C4-2B (cell line): ENCODE data around the gene ATP1B1.

Experiments used
- ZFX ChIP-seq: fragments of 450-650 bp; IDR thresholded peaks from 2 replicates; pipeline ENCODE4 v1.6.1; 2017
- TF ChIP-seq, protein P1 (sequence below): fragments of 450-650 bp; conservative IDR thresholded peaks from 2 replicates; pipeline ENCODE4 v1.5.1; 2017; ENCODE audit warnings: mild to moderate bottlenecking

DNA sequence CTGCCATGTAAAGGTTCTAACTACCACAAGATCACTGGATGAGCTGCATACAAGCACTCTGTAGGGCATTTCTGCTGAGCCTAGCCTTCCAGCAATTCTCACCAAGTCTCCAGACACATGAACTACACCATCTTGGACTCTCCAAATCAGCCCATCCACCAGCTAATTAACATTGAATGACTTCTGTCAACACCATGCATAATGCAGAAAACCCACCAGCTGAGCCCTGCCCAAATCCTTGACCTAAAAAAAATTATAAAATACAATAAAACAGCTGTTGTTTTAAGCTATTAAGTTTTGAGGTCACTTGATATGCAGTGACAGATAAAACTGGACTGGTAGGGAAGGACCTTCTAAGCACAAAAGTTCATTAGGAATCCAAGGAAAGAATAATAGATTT, 44.3 kb upstream of the ATP1B1 start:
- TF ChIP-seq, protein P1, sequence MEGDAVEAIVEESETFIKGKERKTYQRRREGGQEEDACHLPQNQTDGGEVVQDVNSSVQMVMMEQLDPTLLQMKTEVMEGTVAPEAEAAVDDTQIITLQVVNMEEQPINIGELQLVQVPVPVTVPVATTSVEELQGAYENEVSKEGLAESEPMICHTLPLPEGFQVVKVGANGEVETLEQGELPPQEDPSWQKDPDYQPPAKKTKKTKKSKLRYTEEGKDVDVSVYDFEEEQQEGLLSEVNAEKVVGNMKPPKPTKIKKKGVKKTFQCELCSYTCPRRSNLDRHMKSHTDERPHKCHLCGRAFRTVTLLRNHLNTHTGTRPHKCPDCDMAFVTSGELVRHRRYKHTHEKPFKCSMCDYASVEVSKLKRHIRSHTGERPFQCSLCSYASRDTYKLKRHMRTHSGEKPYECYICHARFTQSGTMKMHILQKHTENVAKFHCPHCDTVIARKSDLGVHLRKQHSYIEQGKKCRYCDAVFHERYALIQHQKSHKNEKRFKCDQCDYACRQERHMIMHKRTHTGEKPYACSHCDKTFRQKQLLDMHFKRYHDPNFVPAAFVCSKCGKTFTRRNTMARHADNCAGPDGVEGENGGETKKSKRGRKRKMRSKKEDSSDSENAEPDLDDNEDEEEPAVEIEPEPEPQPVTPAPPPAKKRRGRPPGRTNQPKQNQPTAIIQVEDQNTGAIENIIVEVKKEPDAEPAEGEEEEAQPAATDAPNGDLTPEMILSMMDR = no peak
- no peak for TF ChIP-seq ZFX
